GM10266 (cell line): ENCODE data around the gene BAHCC1.

Experiments used
- DNase-seq: peaks from one replicate; pipeline ENCODE4 v3.0.0; 2012; ENCODE audit errors: extremely low spot score
- CTCF ChIP-seq: IDR thresholded peaks from 2 replicates; pipeline ENCODE4 v1.5.1; 2012; ENCODE audit warnings: mild to moderate bottlenecking, low read depth; ENCODE audit not compliant: control insufficient read depth, insufficient read depth; ENCODE audit errors: missing control alignments

The BAHCC1 gene

GRCh38 chr17:81471818-81472456, 76.7 kb downstream of the BAHCC1 start:
- no peak for TF ChIP-seq CTCF
- no peak for DNase-seq

GRCh38 chr17:81473019-81473418, 77.8 kb downstream of the BAHCC1 start:
- TF ChIP-seq CTCF, result no peak

GRCh38 chr17:81474958-81475357, 79.7 kb downstream of the BAHCC1 start:
- DNase-seq, result no peak
- TF ChIP-seq CTCF, result no peak

More at GRCh38 chr17:81473019-81473418, 77.8 kb downstream of the BAHCC1 start:
- DNase-seq, result no peak

- TF ChIP-seq CTCF, result no peak
- DNase-seq, result no peak
Observed at GRCh38 chr17:81476097-81476496, 80.8 kb downstream of the BAHCC1 start.

- TF ChIP-seq CTCF, result no peak
- DNase-seq, result no peak
Observed at GRCh38 chr17:81476635-81477034, 81.4 kb downstream of the BAHCC1 start.

GRCh38 chr17:81477173-81477572, 81.9 kb downstream of the BAHCC1 start:
- no peak for DNase-seq
- no peak for TF ChIP-seq CTCF

GRCh38 chr17:81478119-81478518, 82.9 kb downstream of the BAHCC1 start:
- TF ChIP-seq CTCF, result no peak

More at GRCh38 chr17:81478119-81478518, 82.9 kb downstream of the BAHCC1 start:
- DNase-seq, result no peak
